ENCODE data around the gene EPB41L2.

Gene EPB41L2

GRCh38 chr6:130869681-130870080 lies 193.4 kb downstream of the EPB41L2 start:
- Histone ChIP-seq H3K4me1 (ENCODE audit: control insufficient read depth, insufficient read depth, low read length, poor library complexity, severe bottlenecking) (no peaks in the 10 kb centered on the region), H3K4me3 (ENCODE audit: extremely low read depth, insufficient read depth, low read length, poor library complexity, severe bottlenecking) (no peak overlapping the region), H3K36me3 (ENCODE audit: control insufficient read depth, insufficient read depth, low read length) (peaks cover 30% of the 10 kb centered on the region), H3K27ac (ENCODE audit: low read depth, low read length, severe bottlenecking) (no peak overlapping the region), H3K9me3 (ENCODE audit: control insufficient read depth, low read length) (no peaks in the 10 kb centered on the region)
- 93 to 96% methylated on average over 5 to 7 of the region's 10 CpGs for whole genome bisulfite sequencing, 2 experiments (ENCODE audit: insufficient coverage in 2 of 2)

GRCh38 chr6:130865793-130866192 lies 197.3 kb downstream of the EPB41L2 start:
- peaks cover 30% of the 10 kb centered on the region for H3K36me3 ChIP-seq (ENCODE audit: control insufficient read depth, insufficient read depth, low read length)
- no peaks in the 10 kb centered on the region for H3K4me1 ChIP-seq (ENCODE audit: control insufficient read depth, insufficient read depth, low read length, poor library complexity, severe bottlenecking)
- H3K9me3 ChIP-seq (ENCODE audit: control insufficient read depth, low read length): no peaks in the 10 kb centered on the region
- no peak overlapping the region for H3K4me3 ChIP-seq (ENCODE audit: extremely low read depth, insufficient read depth, low read length, poor library complexity, severe bottlenecking)
- 76 to 100% methylated on average over 1 to 2 of the region's 4 CpGs for WGBS, 2 experiments (ENCODE audit: insufficient coverage in 2 of 2)
- no peak overlapping the region for H3K27ac ChIP-seq (ENCODE audit: low read depth, low read length, severe bottlenecking)

- Histone ChIP-seq H3K9me3 (ENCODE audit: control insufficient read depth, low read length) (no peaks in the 10 kb centered on the region), H3K4me3 (ENCODE audit: extremely low read depth, insufficient read depth, low read length, poor library complexity, severe bottlenecking) (no peak overlapping the region), H3K4me1 (ENCODE audit: control insufficient read depth, insufficient read depth, low read length, poor library complexity, severe bottlenecking) (no peaks in the 10 kb centered on the region), H3K27ac (ENCODE audit: low read depth, low read length, severe bottlenecking) (no peak overlapping the region), H3K36me3 (ENCODE audit: control insufficient read depth, insufficient read depth, low read length) (peaks cover 20% of the 10 kb centered on the region)
- WGBS, 2 experiments (ENCODE audit: insufficient coverage in 2 of 2): 95 to 99% methylated on average over 6 to 10 of the region's 11 CpGs
Measured at GRCh38 chr6:130864344-130864743, 198.7 kb downstream of the EPB41L2 start.

GRCh38 chr6:130863415-130864230 lies 199.4 kb downstream of the EPB41L2 start:
- 100% methylated on average over 1 of the region's 4 CpGs for WGBS, 2 experiments (ENCODE audit: insufficient coverage in 2 of 2)
- Histone ChIP-seq H3K4me3 (ENCODE audit: extremely low read depth, insufficient read depth, low read length, poor library complexity, severe bottlenecking) (no peak overlapping the region), H3K9me3 (ENCODE audit: control insufficient read depth, low read length) (no peaks in the 10 kb centered on the region), H3K27ac (ENCODE audit: low read depth, low read length, severe bottlenecking) (no peak overlapping the region), H3K4me1 (ENCODE audit: control insufficient read depth, insufficient read depth, low read length, poor library complexity, severe bottlenecking) (no peaks in the 10 kb centered on the region), H3K36me3 (ENCODE audit: control insufficient read depth, insufficient read depth, low read length) (peaks cover 18% of the 10 kb centered on the region)

- Histone ChIP-seq H3K4me1 (ENCODE audit: control insufficient read depth, insufficient read depth, low read length, poor library complexity, severe bottlenecking) (no peaks in the 10 kb centered on the region), H3K9me3 (ENCODE audit: control insufficient read depth, low read length) (no peaks in the 10 kb centered on the region), H3K4me3 (ENCODE audit: extremely low read depth, insufficient read depth, low read length, poor library complexity, severe bottlenecking) (no peak overlapping the region), H3K36me3 (ENCODE audit: control insufficient read depth, insufficient read depth, low read length) (peaks cover 19% of the 10 kb centered on the region), H3K27ac (ENCODE audit: low read depth, low read length, severe bottlenecking) (no peak overlapping the region)
- WGBS, 2 experiments (ENCODE audit: insufficient coverage in 2 of 2): 83% methylated on average over 1 of the region's 2 CpGs; no CpG with 5 or more reads in 1 of the 2 experiments
Measured at GRCh38 chr6:130862370-130862769, 200.7 kb downstream of the EPB41L2 start.

- H3K4me3 ChIP-seq (ENCODE audit: extremely low read depth, insufficient read depth, low read length, poor library complexity, severe bottlenecking): no peak overlapping the region
- no peaks in the 10 kb centered on the region for H3K9me3 ChIP-seq (ENCODE audit: control insufficient read depth, low read length)
- no peaks in the 10 kb centered on the region for H3K4me1 ChIP-seq (ENCODE audit: control insufficient read depth, insufficient read depth, low read length, poor library complexity, severe bottlenecking)
- 87 to 92% methylated on average over 1 to 8 of the region's 11 CpGs for WGBS, 2 experiments (ENCODE audit: insufficient coverage in 2 of 2)
- peaks cover 11% of the 10 kb centered on the region for H3K36me3 ChIP-seq (ENCODE audit: control insufficient read depth, insufficient read depth, low read length)
- H3K27ac ChIP-seq (ENCODE audit: low read depth, low read length, severe bottlenecking): no peak overlapping the region
Measured at GRCh38 chr6:130859161-130859867, 203.7 kb downstream of the EPB41L2 start.

- H3K4me3 ChIP-seq (ENCODE audit: extremely low read depth, insufficient read depth, low read length, poor library complexity, severe bottlenecking): no peak overlapping the region
- H3K4me1 ChIP-seq (ENCODE audit: control insufficient read depth, insufficient read depth, low read length, poor library complexity, severe bottlenecking): no peaks in the 10 kb centered on the region
- H3K36me3 ChIP-seq (ENCODE audit: control insufficient read depth, insufficient read depth, low read length): peaks cover 11% of the 10 kb centered on the region
- H3K9me3 ChIP-seq (ENCODE audit: control insufficient read depth, low read length): no peaks in the 10 kb centered on the region
- no peak overlapping the region for H3K27ac ChIP-seq (ENCODE audit: low read depth, low read length, severe bottlenecking)
- 71 to 82% methylated on average over 1 to 2 of the region's 2 CpGs for WGBS, 2 experiments (ENCODE audit: insufficient coverage in 2 of 2)
Measured at GRCh38 chr6:130858498-130859160, 204.4 kb downstream of the EPB41L2 start.

- WGBS, 2 experiments (ENCODE audit: insufficient coverage in 2 of 2): 86 to 100% methylated on average over 2 of the region's 4 CpGs
- Histone ChIP-seq H3K9me3 (ENCODE audit: control insufficient read depth, low read length) (no peaks in the 10 kb centered on the region), H3K4me1 (ENCODE audit: control insufficient read depth, insufficient read depth, low read length, poor library complexity, severe bottlenecking) (peaks cover 6% of the 10 kb centered on the region), H3K36me3 (ENCODE audit: control insufficient read depth, insufficient read depth, low read length) (peaks cover 11% of the 10 kb centered on the region), H3K4me3 (ENCODE audit: extremely low read depth, insufficient read depth, low read length, poor library complexity, severe bottlenecking) (no peak overlapping the region), H3K27ac (ENCODE audit: low read depth, low read length, severe bottlenecking) (no peak overlapping the region)
Measured at GRCh38 chr6:130858054-130858453, 205.0 kb downstream of the EPB41L2 start.

- no peak overlapping the region for H3K27ac ChIP-seq (ENCODE audit: low read depth, low read length, severe bottlenecking)
- peaks cover 11% of the 10 kb centered on the region for H3K4me1 ChIP-seq (ENCODE audit: control insufficient read depth, insufficient read depth, low read length, poor library complexity, severe bottlenecking)
- peaks cover 15% of the 10 kb centered on the region for H3K36me3 ChIP-seq (ENCODE audit: control insufficient read depth, insufficient read depth, low read length)
- 55 to 62% methylated on average over 2 to 3 of the region's 5 CpGs for WGBS, 2 experiments (ENCODE audit: insufficient coverage in 2 of 2)
- no peak overlapping the region for H3K4me3 ChIP-seq (ENCODE audit: extremely low read depth, insufficient read depth, low read length, poor library complexity, severe bottlenecking)
- H3K9me3 ChIP-seq (ENCODE audit: control insufficient read depth, low read length): no peaks in the 10 kb centered on the region
Measured at GRCh38 chr6:130853555-130854183, 209.4 kb downstream of the EPB41L2 start.

GRCh38 chr6:130852844-130853554 lies 210.0 kb downstream of the EPB41L2 start:
- Histone ChIP-seq H3K4me3 (ENCODE audit: extremely low read depth, insufficient read depth, low read length, poor library complexity, severe bottlenecking) (no peak overlapping the region), H3K27ac (ENCODE audit: low read depth, low read length, severe bottlenecking) (no peak overlapping the region), H3K36me3 (ENCODE audit: control insufficient read depth, insufficient read depth, low read length) (peaks cover 15% of the 10 kb centered on the region), H3K9me3 (ENCODE audit: control insufficient read depth, low read length) (no peaks in the 10 kb centered on the region), H3K4me1 (ENCODE audit: control insufficient read depth, insufficient read depth, low read length, poor library complexity, severe bottlenecking) (peaks cover 11% of the 10 kb centered on the region)
- 94 to 95% methylated on average over 2 of the region's 7 CpGs for WGBS, 2 experiments (ENCODE audit: insufficient coverage in 2 of 2)
